HG02840 (cell line): Measurements from ENCODE around the gene EFHC1.
"Not testable (repeated sequence)": the region's sequence is repeated elsewhere in the genome, so short reads cannot be mapped to it uniquely, and the experiment has no call there.

ENCODE experiments used
- ATAC-seq: cut with Tn5 transposase; IDR thresholded peaks from one replicate; pipeline ENCODE4 v1.9.1; 2021; ENCODE audit warnings: mild to moderate bottlenecking, moderate library complexity, moderate number of reproducible peaks; ENCODE audit not compliant: unreplicated experiment, low FRiP score

EFHC1 gene

GRCh38 chr6:52419809-52420667, at the start of gene EFHC1:
Gene EFHC1 (plus strand): TSS chr6:52420342. CDS start chr6:52420411, 69 bp downstream.
- peak; percentile 93 for ATAC-seq

- no peak for ATAC-seq
These were observed 48.4 kb upstream of the EFHC1 start for GRCh38 chr6:52371656-52372191.

- ATAC-seq = no peak
These were observed 46.9 kb upstream of the EFHC1 start for GRCh38 chr6:52373151-52373690.

GRCh38 chr6:52374247-52374646, 45.9 kb upstream of the EFHC1 start:
- ATAC-seq = no peak

- ATAC-seq = no peak
These were observed 44.2 kb upstream of the EFHC1 start for GRCh38 chr6:52375780-52376556.

GRCh38 chr6:52376763-52377162, 43.4 kb upstream of the EFHC1 start:
- no peak for ATAC-seq

GRCh38 chr6:52377538-52378221, 42.5 kb upstream of the EFHC1 start:
- peak; percentile 53 for ATAC-seq

- no peak for ATAC-seq
These were observed 38.9 kb upstream of the EFHC1 start for GRCh38 chr6:52381249-52381648.

GRCh38 chr6:52384145-52384766, 35.9 kb upstream of the EFHC1 start:
- no peak for ATAC-seq

GRCh38 chr6:52385074-52385473, 35.1 kb upstream of the EFHC1 start:
- ATAC-seq = no peak

GRCh38 chr6:52388119-52388518, 32.0 kb upstream of the EFHC1 start:
- ATAC-seq = not testable (repeated sequence)

GRCh38 chr6:52388790-52389189, 31.4 kb upstream of the EFHC1 start:
- ATAC-seq = no peak

GRCh38 chr6:52389264-52389625, 30.9 kb upstream of the EFHC1 start:
- ATAC-seq = no peak

- peak; percentile 61 for ATAC-seq
These were observed 30.3 kb upstream of the EFHC1 start for GRCh38 chr6:52389626-52390360.

GRCh38 chr6:52390361-52390727, 29.8 kb upstream of the EFHC1 start:
- ATAC-seq = peak; percentile 38

- ATAC-seq = no peak
These were observed 28.5 kb upstream of the EFHC1 start for GRCh38 chr6:52391599-52391998.

- no peak for ATAC-seq
These were observed 27.2 kb upstream of the EFHC1 start for GRCh38 chr6:52392944-52393343.

- ATAC-seq = peak; percentile 0
These were observed 26.4 kb upstream of the EFHC1 start for GRCh38 chr6:52393780-52394179.

GRCh38 chr6:52394251-52394666, 25.9 kb upstream of the EFHC1 start:
- ATAC-seq = peak; percentile 43
